ENCODE data around the gene SVOP.

DNA sequence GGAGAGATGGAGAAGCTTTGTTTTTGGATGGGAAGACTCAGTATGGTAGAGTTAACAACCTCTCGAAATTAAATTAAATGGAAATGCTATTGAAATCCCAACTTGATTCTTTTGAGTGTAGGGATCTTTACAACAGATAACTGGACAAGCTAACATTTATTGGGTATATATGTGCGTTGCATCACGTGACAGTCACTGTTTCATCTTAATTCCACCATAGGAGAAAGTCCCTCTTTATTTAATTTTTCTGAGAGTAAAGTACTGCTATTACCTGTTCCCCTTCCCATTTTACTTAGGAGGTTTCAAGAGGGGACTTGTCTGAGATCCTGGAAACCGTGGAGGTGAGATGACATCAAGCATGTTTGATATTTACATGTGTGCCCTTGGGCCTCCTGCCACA, 152.1 kb downstream of the SVOP start:
- TF ChIP-seq EZH2 (IDR thresholded peaks at IDR 0.05; ENCODE audit: insufficient read depth, poor library complexity, severe bottlenecking) (no peak), EZH2phosphoT487 (IDR thresholded peaks at IDR 0.05; ENCODE audit: insufficient read depth, low read depth) (no peak)
